ENCODE measurements around the gene CD207.

The CD207 gene

GRCh38 chr2:70851704-70852103 lies 16.1 kb upstream of the CD207 start:
- no peaks in the 10 kb centered on the region for H3K4me1 ChIP-seq (ENCODE audit: control insufficient read depth, insufficient read depth, low read length)
- no peaks in the 10 kb centered on the region for H3K36me3 ChIP-seq (ENCODE audit: control insufficient read depth, insufficient read depth, low read length)
- H3K4me3 ChIP-seq (ENCODE audit: low read depth, low read length), result no peak overlapping the region
- H3K27ac ChIP-seq (ENCODE audit: low read depth, low read length), result no peak overlapping the region
- H3K9me3 ChIP-seq (ENCODE audit: control insufficient read depth, insufficient read depth, low read depth, low read length), result no peaks in the 10 kb centered on the region
- no peak overlapping the region for H3K9ac ChIP-seq (ENCODE audit: low read length)
- H3K27me3 ChIP-seq (ENCODE audit: control insufficient read depth, insufficient read depth, low read length), result peaks cover 19% of the 10 kb centered on the region

GRCh38 chr2:70850925-70851324 lies 15.3 kb upstream of the CD207 start:
- H3K27ac ChIP-seq (ENCODE audit: low read depth, low read length), result no peak overlapping the region
- no peak overlapping the region for H3K4me3 ChIP-seq (ENCODE audit: low read depth, low read length)
- H3K4me1 ChIP-seq (ENCODE audit: control insufficient read depth, insufficient read depth, low read length), result no peaks in the 10 kb centered on the region
- H3K9ac ChIP-seq (ENCODE audit: low read length), result no peak overlapping the region
- no peaks in the 10 kb centered on the region for H3K9me3 ChIP-seq (ENCODE audit: control insufficient read depth, insufficient read depth, low read depth, low read length)
- no peaks in the 10 kb centered on the region for H3K36me3 ChIP-seq (ENCODE audit: control insufficient read depth, insufficient read depth, low read length)
- peaks cover 11% of the 10 kb centered on the region; the same call in 1 of the 2 replicates for H3K27me3 ChIP-seq (ENCODE audit: control insufficient read depth, insufficient read depth, low read length)

- Histone ChIP-seq H3K36me3 (ENCODE audit: control insufficient read depth, insufficient read depth, low read length) (no peaks in the 10 kb centered on the region), H3K9ac (ENCODE audit: low read length) (no peak overlapping the region), H3K4me3 (ENCODE audit: low read depth, low read length) (no peak overlapping the region), H3K9me3 (ENCODE audit: control insufficient read depth, insufficient read depth, low read depth, low read length) (no peaks in the 10 kb centered on the region), H3K27me3 (ENCODE audit: control insufficient read depth, insufficient read depth, low read length) (no peaks in the 10 kb centered on the region; the same call in 1 of the 2 replicates), H3K4me1 (ENCODE audit: control insufficient read depth, insufficient read depth, low read length) (peaks cover 8% of the 10 kb centered on the region; the same call in 1 of the 2 replicates), H3K27ac (ENCODE audit: low read depth, low read length) (no peak overlapping the region)
These were observed 6.8 kb upstream of the CD207 start for GRCh38 chr2:70842401-70842800.

- peaks cover 8% of the 10 kb centered on the region; the same call in 1 of the 2 replicates for H3K4me1 ChIP-seq (ENCODE audit: control insufficient read depth, insufficient read depth, low read length)
- no peak overlapping the region for H3K9ac ChIP-seq (ENCODE audit: low read length)
- H3K27ac ChIP-seq (ENCODE audit: low read depth, low read length), result no peak overlapping the region
- H3K27me3 ChIP-seq (ENCODE audit: control insufficient read depth, insufficient read depth, low read length), result peaks cover 12% of the 10 kb centered on the region
- H3K9me3 ChIP-seq (ENCODE audit: control insufficient read depth, insufficient read depth, low read depth, low read length), result no peaks in the 10 kb centered on the region
- H3K36me3 ChIP-seq (ENCODE audit: control insufficient read depth, insufficient read depth, low read length), result no peaks in the 10 kb centered on the region
- no peak overlapping the region for H3K4me3 ChIP-seq (ENCODE audit: low read depth, low read length)
These were observed 2.6 kb upstream of the CD207 start for GRCh38 chr2:70837980-70838925.

- peaks cover 21% of the 10 kb centered on the region for H3K27me3 ChIP-seq (ENCODE audit: control insufficient read depth, insufficient read depth, low read length)
These were observed 735 bp downstream of the CD207 start for GRCh38 chr2:70834881-70835280.

GRCh38 chr2:70834106-70834505 lies 1.5 kb downstream of the CD207 start:
- H3K27ac ChIP-seq (ENCODE audit: low read depth, low read length), result no peak overlapping the region
- peaks cover 26% of the 10 kb centered on the region for H3K27me3 ChIP-seq (ENCODE audit: control insufficient read depth, insufficient read depth, low read length)
- H3K36me3 ChIP-seq (ENCODE audit: control insufficient read depth, insufficient read depth, low read length), result no peaks in the 10 kb centered on the region
- H3K9ac ChIP-seq (ENCODE audit: low read length), result no peak overlapping the region
- H3K4me1 ChIP-seq (ENCODE audit: control insufficient read depth, insufficient read depth, low read length), result no peaks in the 10 kb centered on the region
- H3K9me3 ChIP-seq (ENCODE audit: control insufficient read depth, insufficient read depth, low read depth, low read length), result no peaks in the 10 kb centered on the region
- no peak overlapping the region for H3K4me3 ChIP-seq (ENCODE audit: low read depth, low read length)

More at GRCh38 chr2:70834881-70835280, 735 bp downstream of the CD207 start:
- Histone ChIP-seq H3K4me1 (ENCODE audit: control insufficient read depth, insufficient read depth, low read length) (no peaks in the 10 kb centered on the region), H3K4me3 (ENCODE audit: low read depth, low read length) (no peak overlapping the region), H3K36me3 (ENCODE audit: control insufficient read depth, insufficient read depth, low read length) (no peaks in the 10 kb centered on the region), H3K9me3 (ENCODE audit: control insufficient read depth, insufficient read depth, low read depth, low read length) (no peaks in the 10 kb centered on the region), H3K27ac (ENCODE audit: low read depth, low read length) (no peak overlapping the region), H3K9ac (ENCODE audit: low read length) (no peak overlapping the region)

- Histone ChIP-seq H3K9me3 (ENCODE audit: control insufficient read depth, insufficient read depth, low read depth, low read length) (no peaks in the 10 kb centered on the region), H3K4me3 (ENCODE audit: low read depth, low read length) (no peak overlapping the region), H3K27me3 (ENCODE audit: control insufficient read depth, insufficient read depth, low read length) (peaks cover 26% of the 10 kb centered on the region), H3K27ac (ENCODE audit: low read depth, low read length) (no peak overlapping the region), H3K36me3 (ENCODE audit: control insufficient read depth, insufficient read depth, low read length) (no peaks in the 10 kb centered on the region), H3K4me1 (ENCODE audit: control insufficient read depth, insufficient read depth, low read length) (0 out of 2 replicates have a peak, but pooled peaks cover 2% of the 10 kb centered on the region), H3K9ac (ENCODE audit: low read length) (no peak overlapping the region)
These were observed 2.4 kb downstream of the CD207 start for GRCh38 chr2:70833246-70833645.

GRCh38 chr2:70832386-70832785 lies 3.2 kb downstream of the CD207 start:
- 0 out of 2 replicates have a peak, but pooled peaks cover 4% of the 10 kb centered on the region for H3K4me1 ChIP-seq (ENCODE audit: control insufficient read depth, insufficient read depth, low read length)
- H3K4me3 ChIP-seq (ENCODE audit: low read depth, low read length), result no peak overlapping the region
- no peaks in the 10 kb centered on the region for H3K9me3 ChIP-seq (ENCODE audit: control insufficient read depth, insufficient read depth, low read depth, low read length)
- peaks cover 26% of the 10 kb centered on the region for H3K27me3 ChIP-seq (ENCODE audit: control insufficient read depth, insufficient read depth, low read length)
- H3K36me3 ChIP-seq (ENCODE audit: control insufficient read depth, insufficient read depth, low read length), result no peaks in the 10 kb centered on the region
- H3K27ac ChIP-seq (ENCODE audit: low read depth, low read length), result no peak overlapping the region
- no peak overlapping the region for H3K9ac ChIP-seq (ENCODE audit: low read length)

- no peak overlapping the region for H3K9ac ChIP-seq (ENCODE audit: low read length)
- no peak overlapping the region for H3K27ac ChIP-seq (ENCODE audit: low read depth, low read length)
- no peak overlapping the region for H3K4me3 ChIP-seq (ENCODE audit: low read depth, low read length)
- no peaks in the 10 kb centered on the region for H3K36me3 ChIP-seq (ENCODE audit: control insufficient read depth, insufficient read depth, low read length)
- 0 out of 2 replicates have a peak, but pooled peaks cover 4% of the 10 kb centered on the region for H3K4me1 ChIP-seq (ENCODE audit: control insufficient read depth, insufficient read depth, low read length)
- H3K9me3 ChIP-seq (ENCODE audit: control insufficient read depth, insufficient read depth, low read depth, low read length), result no peaks in the 10 kb centered on the region
- H3K27me3 ChIP-seq (ENCODE audit: control insufficient read depth, insufficient read depth, low read length), result peaks cover 26% of the 10 kb centered on the region
These were observed 3.8 kb downstream of the CD207 start for GRCh38 chr2:70831861-70832260.

GRCh38 chr2:70830366-70830765 lies 5.2 kb downstream of the CD207 start:
- no peak overlapping the region for H3K4me3 ChIP-seq (ENCODE audit: low read depth, low read length)
- H3K9ac ChIP-seq (ENCODE audit: low read length), result no peak overlapping the region
- H3K4me1 ChIP-seq (ENCODE audit: control insufficient read depth, insufficient read depth, low read length), result 0 out of 2 replicates have a peak, but pooled peaks cover 4% of the 10 kb centered on the region
- H3K27ac ChIP-seq (ENCODE audit: low read depth, low read length), result no peak overlapping the region
- H3K9me3 ChIP-seq (ENCODE audit: control insufficient read depth, insufficient read depth, low read depth, low read length), result no peaks in the 10 kb centered on the region
- peaks cover 17% of the 10 kb centered on the region for H3K27me3 ChIP-seq (ENCODE audit: control insufficient read depth, insufficient read depth, low read length)
- H3K36me3 ChIP-seq (ENCODE audit: control insufficient read depth, insufficient read depth, low read length), result no peaks in the 10 kb centered on the region

GRCh38 chr2:70829916-70830315 lies 5.7 kb downstream of the CD207 start:
- no peak overlapping the region for H3K9ac ChIP-seq (ENCODE audit: low read length)
- 0 out of 2 replicates have a peak, but pooled peaks cover 4% of the 10 kb centered on the region for H3K4me1 ChIP-seq (ENCODE audit: control insufficient read depth, insufficient read depth, low read length)
- no peak overlapping the region for H3K4me3 ChIP-seq (ENCODE audit: low read depth, low read length)
- peaks cover 16% of the 10 kb centered on the region for H3K27me3 ChIP-seq (ENCODE audit: control insufficient read depth, insufficient read depth, low read length)
- H3K27ac ChIP-seq (ENCODE audit: low read depth, low read length), result no peak overlapping the region
- no peaks in the 10 kb centered on the region for H3K9me3 ChIP-seq (ENCODE audit: control insufficient read depth, insufficient read depth, low read depth, low read length)
- no peaks in the 10 kb centered on the region for H3K36me3 ChIP-seq (ENCODE audit: control insufficient read depth, insufficient read depth, low read length)

All from HUES6 (cell line).